K562 (cell line): Measurements from ENCODE around the gene MTSS2. TPM values are rescaled to one million over a fixed set of nuclear protein-coding genes. Genes with fewer than 3 reads are reported as not detected.
A peak's percentile ranks its signal among the peaks of the same experiment; 100 is the strongest.

Experiments used
- FIP1L1 ChIP-seq: fragments of 200-400 bp; formaldehyde crosslinking; IDR thresholded peaks from 2 replicates; pipeline ENCODE4 v1.6.1; 2018; ENCODE audit warnings: mild to moderate bottlenecking, low read depth, low read length; ENCODE audit not compliant: poor library complexity, severe bottlenecking
- KAT8 ChIP-seq: fragments of 450-650 bp; IDR thresholded peaks from 2 replicates; pipeline ENCODE4 v1.6.1; 2016; ENCODE audit warnings: low read depth, mild to moderate bottlenecking
- POLR2G ChIP-seq: fragments of 200-400 bp; formaldehyde crosslinking; IDR thresholded peaks from 2 replicates; pipeline ENCODE4 v1.6.1; 2017; ENCODE audit warnings: low read depth, mild to moderate bottlenecking, antibody characterized with exemption, low read length, moderate library complexity
- POLR2H ChIP-seq: IDR thresholded peaks from 2 replicates; pipeline ENCODE4 v1.6.1; 2016; ENCODE audit warnings: missing genetic modification characterization, low read depth, mild to moderate bottlenecking, control low read depth, missing compliant biosample characterization, moderate library complexity
- RB1 ChIP-seq: fragments of 450-650 bp; IDR thresholded peaks from 2 replicates; pipeline ENCODE4 v1.6.1; 2017; ENCODE audit warnings: low read depth, mild to moderate bottlenecking
- SP1 ChIP-seq: sonication (generic); formaldehyde crosslinking; IDR thresholded peaks from 2 replicates; pipeline ENCODE4 v1.8.1; 2022; ENCODE audit warnings: mild to moderate bottlenecking, missing genetic modification reagents
- ZNF778 ChIP-seq: fragments of 450-650 bp; formaldehyde crosslinking; IDR thresholded peaks from 2 replicates; pipeline ENCODE4 v1.4.0; 2020; ENCODE audit warnings: mild to moderate bottlenecking, moderate library complexity
- polyA plus RNA-seq, 8 experiments: library from polyadenylated mRNA; depleted of rRNA in 4 of 8; stranded (reverse) in 5 of 8; unstranded in 3 of 8; fragments of >200 nt; fragmentation: Nextera tagmentation in 2 of 8; fragmentation: Illumina TruSeq in 1 of 8; extraction: Ambion mirVana in 2 of 8; extraction: Trizol in 1 of 8; gene quantifications; 2 replicates each; pipeline versions ENCODE4 v1.2.1 to v1.2.3, GENCODE V29; 2011 to 2014; ENCODE audit warnings: inconsistent platforms in 1 of 8, missing spikeins in 1 of 8
- total RNA-seq, 7 experiments: library from RNA; depleted of rRNA in 6 of 7; stranded (reverse); fragments of >200 nt in 6 of 7; fragmentation: Illumina TruSeq in 2 of 7; extraction: Trizol in 2 of 7; gene quantifications; 2 replicates each; pipeline versions ENCODE4 v1.2.1 to v1.2.3, GENCODE V29; 2011 to 2021; ENCODE audit warnings: low replicate concordance in 1 of 7
- TF ChIP-seq, protein P1 (sequence below), 2 experiments: fragments of 450-650 bp in 1 of 2; sonication (generic) in 1 of 2; formaldehyde crosslinking in 1 of 2; IDR thresholded peaks in 1 of 2; conservative IDR thresholded peaks in 1 of 2; 2 replicates each; pipeline versions ENCODE4 v1.6.1 to v1.8.1; 2016 to 2023; ENCODE audit warnings: mild to moderate bottlenecking in 2 of 2, moderate library complexity in 2 of 2, inconsistent platforms in 1 of 2, missing genetic modification reagents in 1 of 2
- TF ChIP-seq, protein P2 (sequence below): fragments of 450-650 bp; conservative IDR thresholded peaks from 2 replicates; pipeline ENCODE4 v1.6.1; 2016; ENCODE audit warnings: missing genetic modification characterization, low read depth, mild to moderate bottlenecking, control low read depth, missing compliant biosample characterization
- TF ChIP-seq, protein P3 (sequence below): sonication (generic); formaldehyde crosslinking; IDR thresholded peaks from 2 replicates; pipeline ENCODE4 v1.8.0; 2023; ENCODE audit warnings: mild to moderate bottlenecking, missing genetic modification reagents
- TF ChIP-seq, protein P4 (sequence below): fragments of 250-450 bp; sonication (Bioruptor Pico); IDR thresholded peaks from 2 replicates; pipeline ENCODE4 v1.5.0; 2021; ENCODE audit warnings: mild to moderate bottlenecking, moderate library complexity
- TF ChIP-seq, protein P5 (sequence below): IDR thresholded peaks from 2 replicates; pipeline ENCODE4 v1.6.1; 2011; ENCODE audit not compliant: insufficient read length; ENCODE audit errors: extremely low read depth
- TF ChIP-seq, protein P6 (sequence below): fragments of 450-650 bp; IDR thresholded peaks from 2 replicates; pipeline ENCODE4 v1.6.1; 2014; ENCODE audit warnings: low read depth, mild to moderate bottlenecking, moderate library complexity, borderline replicate concordance

Gene MTSS2
- total and polyA plus RNA-seq, 9 of the 15 experiments (the other 6 are each of a cell fraction or from before 2014, with no cell fraction given) = 0.11 to 60.3 (median 16.9) TPM

DNA sequence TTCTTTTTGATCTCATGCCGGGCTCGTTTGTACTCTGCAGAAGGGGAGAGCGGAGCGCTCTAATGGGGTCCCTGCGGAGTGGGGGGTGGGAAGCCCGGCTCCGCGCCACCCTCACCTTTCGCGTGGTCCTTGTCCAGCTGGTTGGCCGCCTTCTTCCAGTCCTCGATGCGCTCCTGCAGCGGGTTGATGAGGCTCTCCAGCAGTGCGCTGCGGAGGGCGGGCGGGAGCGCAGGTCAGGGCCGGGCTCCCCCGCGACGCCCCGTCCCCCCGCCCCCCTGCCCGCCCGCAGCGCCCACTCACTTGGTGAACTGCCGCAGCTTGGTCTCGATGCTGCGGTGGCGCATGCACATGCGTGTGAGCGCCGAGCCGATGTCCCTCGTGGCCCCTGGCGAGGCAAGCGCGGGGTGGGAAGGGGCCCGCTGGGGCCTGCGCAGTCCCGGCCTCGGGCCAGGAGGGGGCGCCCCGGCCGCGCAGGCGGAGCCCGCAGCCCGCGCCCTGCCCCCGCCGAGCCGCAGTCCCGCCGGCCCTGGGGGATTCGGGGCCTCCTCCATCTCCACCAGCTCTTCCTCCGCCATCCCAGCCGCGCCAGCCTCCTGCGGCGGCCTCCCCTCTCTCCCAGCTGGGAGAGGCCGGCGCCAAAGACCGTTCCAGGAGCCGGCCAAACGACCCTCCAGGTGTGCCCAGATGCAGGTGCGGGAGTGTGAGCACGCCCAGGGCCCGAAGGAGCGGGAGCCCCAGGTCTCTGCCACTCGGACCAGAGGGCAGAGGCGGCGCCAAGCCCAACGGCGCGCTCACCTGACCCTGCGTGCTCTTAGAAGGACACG is 6.0 kb downstream of the MTSS2 start (continued):
- TF ChIP-seq SP1 (CRISPR knock-in tag) (no peak), RB1 (peak; percentile 49; the same call in 1 of the 2 replicates), POLR2G (0 out of 2 replicates have a peak, but pooled peaks have one; percentile 6), POLR2H (tag) (no peak), FIP1L1 (peak; percentile 20), KAT8 (no peak), ZNF778 (CRISPR knock-in tag) (no peak)
- TF ChIP-seq, protein P1, sequence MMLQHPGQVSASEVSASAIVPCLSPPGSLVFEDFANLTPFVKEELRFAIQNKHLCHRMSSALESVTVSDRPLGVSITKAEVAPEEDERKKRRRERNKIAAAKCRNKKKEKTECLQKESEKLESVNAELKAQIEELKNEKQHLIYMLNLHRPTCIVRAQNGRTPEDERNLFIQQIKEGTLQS (IDR thresholded peaks at IDR 0.05) = 0 out of 2 replicates have a peak, but pooled peaks have one; percentile 11
- TF ChIP-seq, protein P1 (CRISPR knock-in tag; conservative IDR thresholded peaks at IDR 0.05) = no peak
- TF ChIP-seq, protein P2, sequence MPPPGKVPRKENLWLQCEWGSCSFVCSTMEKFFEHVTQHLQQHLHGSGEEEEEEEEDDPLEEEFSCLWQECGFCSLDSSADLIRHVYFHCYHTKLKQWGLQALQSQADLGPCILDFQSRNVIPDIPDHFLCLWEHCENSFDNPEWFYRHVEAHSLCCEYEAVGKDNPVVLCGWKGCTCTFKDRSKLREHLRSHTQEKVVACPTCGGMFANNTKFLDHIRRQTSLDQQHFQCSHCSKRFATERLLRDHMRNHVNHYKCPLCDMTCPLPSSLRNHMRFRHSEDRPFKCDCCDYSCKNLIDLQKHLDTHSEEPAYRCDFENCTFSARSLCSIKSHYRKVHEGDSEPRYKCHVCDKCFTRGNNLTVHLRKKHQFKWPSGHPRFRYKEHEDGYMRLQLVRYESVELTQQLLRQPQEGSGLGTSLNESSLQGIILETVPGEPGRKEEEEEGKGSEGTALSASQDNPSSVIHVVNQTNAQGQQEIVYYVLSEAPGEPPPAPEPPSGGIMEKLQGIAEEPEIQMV = no peak
- TF ChIP-seq, protein P3, sequence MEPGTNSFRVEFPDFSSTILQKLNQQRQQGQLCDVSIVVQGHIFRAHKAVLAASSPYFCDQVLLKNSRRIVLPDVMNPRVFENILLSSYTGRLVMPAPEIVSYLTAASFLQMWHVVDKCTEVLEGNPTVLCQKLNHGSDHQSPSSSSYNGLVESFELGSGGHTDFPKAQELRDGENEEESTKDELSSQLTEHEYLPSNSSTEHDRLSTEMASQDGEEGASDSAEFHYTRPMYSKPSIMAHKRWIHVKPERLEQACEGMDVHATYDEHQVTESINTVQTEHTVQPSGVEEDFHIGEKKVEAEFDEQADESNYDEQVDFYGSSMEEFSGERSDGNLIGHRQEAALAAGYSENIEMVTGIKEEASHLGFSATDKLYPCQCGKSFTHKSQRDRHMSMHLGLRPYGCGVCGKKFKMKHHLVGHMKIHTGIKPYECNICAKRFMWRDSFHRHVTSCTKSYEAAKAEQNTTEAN (CRISPR knock-in tag) = no peak
- TF ChIP-seq, protein P4, sequence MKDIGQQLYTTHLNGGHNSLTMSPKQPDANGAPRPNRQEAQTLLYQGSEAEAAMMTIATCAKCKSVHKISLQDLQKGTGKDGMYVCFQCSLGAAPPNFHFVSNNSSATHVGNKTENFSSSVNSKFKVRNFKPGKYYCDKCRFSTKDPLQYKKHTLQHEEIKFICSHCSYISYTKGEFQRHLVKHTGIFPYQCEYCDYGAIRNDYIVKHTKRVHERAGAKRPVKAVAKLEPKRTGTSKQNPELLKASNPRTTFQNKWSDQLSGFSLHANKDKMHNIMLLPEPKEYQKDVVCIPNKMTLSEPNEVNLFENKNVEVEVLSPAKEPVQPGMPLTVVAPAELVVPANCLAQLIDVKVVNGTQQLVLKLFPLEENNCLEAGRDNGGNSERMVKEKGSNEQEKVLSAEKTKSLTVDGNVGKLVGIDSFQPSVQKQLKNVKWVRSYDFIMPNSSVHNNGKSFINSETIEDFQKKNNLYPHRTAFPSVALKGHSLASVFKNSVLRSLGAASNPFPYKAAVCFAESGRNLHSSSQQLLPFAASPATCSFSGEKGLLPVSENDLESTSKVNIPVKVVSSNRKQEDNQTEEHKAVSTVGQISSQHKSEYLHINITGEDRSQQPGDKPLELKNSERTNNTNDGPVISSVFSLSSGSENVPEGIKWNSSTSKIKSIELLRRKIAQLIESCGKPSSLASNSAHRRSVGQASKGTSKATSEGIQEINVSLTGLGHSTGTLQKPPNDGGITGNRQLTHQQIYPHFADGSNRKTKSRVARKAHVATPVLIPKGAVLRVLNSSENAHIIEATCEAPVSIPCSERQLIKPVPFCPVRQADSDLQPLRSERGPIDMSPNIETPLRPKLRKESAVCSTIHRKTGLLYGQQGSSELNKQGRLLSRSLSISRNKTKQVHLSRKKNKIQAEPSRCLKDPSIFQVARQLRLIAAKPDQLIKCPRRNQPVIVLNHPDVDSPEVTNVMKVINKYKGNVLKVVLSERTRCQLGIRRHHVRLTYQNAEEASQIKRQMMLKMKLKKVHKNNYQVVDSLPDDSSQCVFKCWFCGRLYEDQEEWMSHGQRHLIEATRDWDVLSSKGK = no peak
- TF ChIP-seq, protein P5, sequence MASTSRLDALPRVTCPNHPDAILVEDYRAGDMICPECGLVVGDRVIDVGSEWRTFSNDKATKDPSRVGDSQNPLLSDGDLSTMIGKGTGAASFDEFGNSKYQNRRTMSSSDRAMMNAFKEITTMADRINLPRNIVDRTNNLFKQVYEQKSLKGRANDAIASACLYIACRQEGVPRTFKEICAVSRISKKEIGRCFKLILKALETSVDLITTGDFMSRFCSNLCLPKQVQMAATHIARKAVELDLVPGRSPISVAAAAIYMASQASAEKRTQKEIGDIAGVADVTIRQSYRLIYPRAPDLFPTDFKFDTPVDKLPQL = no peak
- TF ChIP-seq, protein P6, sequence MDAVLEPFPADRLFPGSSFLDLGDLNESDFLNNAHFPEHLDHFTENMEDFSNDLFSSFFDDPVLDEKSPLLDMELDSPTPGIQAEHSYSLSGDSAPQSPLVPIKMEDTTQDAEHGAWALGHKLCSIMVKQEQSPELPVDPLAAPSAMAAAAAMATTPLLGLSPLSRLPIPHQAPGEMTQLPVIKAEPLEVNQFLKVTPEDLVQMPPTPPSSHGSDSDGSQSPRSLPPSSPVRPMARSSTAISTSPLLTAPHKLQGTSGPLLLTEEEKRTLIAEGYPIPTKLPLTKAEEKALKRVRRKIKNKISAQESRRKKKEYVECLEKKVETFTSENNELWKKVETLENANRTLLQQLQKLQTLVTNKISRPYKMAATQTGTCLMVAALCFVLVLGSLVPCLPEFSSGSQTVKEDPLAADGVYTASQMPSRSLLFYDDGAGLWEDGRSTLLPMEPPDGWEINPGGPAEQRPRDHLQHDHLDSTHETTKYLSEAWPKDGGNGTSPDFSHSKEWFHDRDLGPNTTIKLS = no peak
